NCI-H146 treated with DMSO at 0.1 percent for 48 hours (cell line): ENCODE measurements around the gene FNDC1.

ENCODE experiments used
- DNase-seq: peaks from one replicate; lab custom pipeline; 2025; ENCODE audit not compliant: unreplicated experiment; lab: John Stamatoyannopoulos, UW

Gene FNDC1

GRCh38 chr6:159305159-159305558 lies 136.0 kb downstream of the FNDC1 start:
- no peak for DNase-seq

- no peak for DNase-seq
Measured at GRCh38 chr6:159305804-159306537, 136.8 kb downstream of the FNDC1 start.

- DNase-seq = no peak
Measured at GRCh38 chr6:159307246-159307790, 138.1 kb downstream of the FNDC1 start.

- DNase-seq = no peak
Measured at GRCh38 chr6:159308198-159308597, 139.0 kb downstream of the FNDC1 start.

- no peak for DNase-seq
Measured at GRCh38 chr6:159309723-159310122, 140.5 kb downstream of the FNDC1 start.

GRCh38 chr6:159311618-159312017 lies 142.4 kb downstream of the FNDC1 start:
- no peak for DNase-seq

GRCh38 chr6:159312206-159312605 lies 143.0 kb downstream of the FNDC1 start:
- no peak for DNase-seq

GRCh38 chr6:159313018-159313417 lies 143.8 kb downstream of the FNDC1 start:
- DNase-seq = no peak

- DNase-seq = no peak
Measured at GRCh38 chr6:159315562-159315961, 146.4 kb downstream of the FNDC1 start.

GRCh38 chr6:159317430-159317829 lies 148.2 kb downstream of the FNDC1 start:
- DNase-seq = no peak

- DNase-seq = no peak
Measured at GRCh38 chr6:159321267-159321666, 152.1 kb downstream of the FNDC1 start.
